ENCODE data around the gene IRF2. TPM values are rescaled to one million over a fixed set of nuclear protein-coding genes. Genes with fewer than 3 reads are reported as not detected.

The IRF2 gene
- total RNA-seq, 2 experiments from 2014 or later, result 11.4 to 14.9 TPM

DNA sequence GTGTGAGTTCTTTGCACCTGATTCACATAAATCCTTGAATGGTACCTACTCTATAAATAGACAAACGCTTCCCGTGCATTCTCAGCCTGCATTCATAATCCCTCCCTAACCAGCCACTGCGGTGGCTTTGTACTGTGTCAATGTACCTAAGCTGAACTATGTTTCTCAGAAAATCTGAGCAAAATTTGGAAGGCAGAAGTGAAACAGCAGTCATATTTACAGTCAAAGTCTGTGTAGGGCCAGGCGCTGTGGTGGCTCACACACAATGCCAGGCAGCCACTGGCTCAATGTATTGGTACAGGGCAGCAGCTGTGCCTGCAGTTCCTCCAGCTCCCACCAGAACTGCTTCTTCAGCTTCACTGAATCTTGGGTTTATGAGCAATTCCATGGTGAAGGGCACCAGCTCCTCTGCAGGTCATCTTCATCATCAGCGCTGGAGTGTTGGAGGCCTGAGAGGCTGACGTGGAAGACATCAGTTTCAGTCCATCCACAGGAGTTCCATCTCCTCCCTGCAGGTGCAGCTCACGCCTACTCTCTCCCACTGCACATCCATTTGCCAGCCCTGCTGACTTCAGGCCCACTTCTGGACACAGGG is 32.3 kb upstream of the IRF2 start:
- DNase-seq (peak in 4 of 14 experiments; percentile 4 to 58 (median 28)), ATAC-seq (ENCODE audit: poor library complexity) (peak; percentile 80)
- Histone ChIP-seq H3K9me3 (ENCODE audit: control insufficient read depth in 1 of 2, insufficient read depth in 1 of 2, low read length in 2 of 2) (no peaks in the 10 kb centered on the region), H3K36me3 (ENCODE audit: insufficient read depth, low read length) (no peaks in the 10 kb centered on the region), H3K27ac (ENCODE audit: low read depth in 1 of 2, low read length in 2 of 2) (no peak overlapping the region), H3K4me1 (ENCODE audit: insufficient read depth, low read length) (peaks cover 21% of the 10 kb centered on the region), H3K27me3 (ENCODE audit: control insufficient read depth in 1 of 2, insufficient read depth in 2 of 2, low read length in 2 of 2) (no peaks in the 10 kb centered on the region), H3K4me3 (ENCODE audit: low read length) (no peak overlapping the region)
- ChIA-PET POLR2A (interaction anchor here (0.8 to 2.7 kb wide), 3 partner anchors 12 to 32 kb away, joined by 3 to 15 read pairs (median 3); partner anchors contain the start of gene IRF2), CTCF (interaction anchor here (1.3 kb wide), 1 partner anchor 243 kb away, joined by 3 read pairs; no protein-coding TSS in a partner anchor)
- intact Hi-C loops (cut with DNase I, micrococcal nuclease), result no loop called here
- Mint-ChIP-seq H3K4me1 (ENCODE audit: low read depth) (peaks cover 36% of the 10 kb centered on the region), H3K36me3 (ENCODE audit: low read depth) (no peaks in the 10 kb centered on the region), H3K9me3 (peaks cover 3% of the 10 kb centered on the region), H3K27me3 (no peaks in the 10 kb centered on the region), H3K27ac (no peak overlapping the region), H3K4me3 (peak overlapping the region; percentile 1)
- TF ChIP-seq, protein P1, sequence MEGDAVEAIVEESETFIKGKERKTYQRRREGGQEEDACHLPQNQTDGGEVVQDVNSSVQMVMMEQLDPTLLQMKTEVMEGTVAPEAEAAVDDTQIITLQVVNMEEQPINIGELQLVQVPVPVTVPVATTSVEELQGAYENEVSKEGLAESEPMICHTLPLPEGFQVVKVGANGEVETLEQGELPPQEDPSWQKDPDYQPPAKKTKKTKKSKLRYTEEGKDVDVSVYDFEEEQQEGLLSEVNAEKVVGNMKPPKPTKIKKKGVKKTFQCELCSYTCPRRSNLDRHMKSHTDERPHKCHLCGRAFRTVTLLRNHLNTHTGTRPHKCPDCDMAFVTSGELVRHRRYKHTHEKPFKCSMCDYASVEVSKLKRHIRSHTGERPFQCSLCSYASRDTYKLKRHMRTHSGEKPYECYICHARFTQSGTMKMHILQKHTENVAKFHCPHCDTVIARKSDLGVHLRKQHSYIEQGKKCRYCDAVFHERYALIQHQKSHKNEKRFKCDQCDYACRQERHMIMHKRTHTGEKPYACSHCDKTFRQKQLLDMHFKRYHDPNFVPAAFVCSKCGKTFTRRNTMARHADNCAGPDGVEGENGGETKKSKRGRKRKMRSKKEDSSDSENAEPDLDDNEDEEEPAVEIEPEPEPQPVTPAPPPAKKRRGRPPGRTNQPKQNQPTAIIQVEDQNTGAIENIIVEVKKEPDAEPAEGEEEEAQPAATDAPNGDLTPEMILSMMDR (IDR thresholded peaks at IDR 0.05), result peak; percentile 33

DNA sequence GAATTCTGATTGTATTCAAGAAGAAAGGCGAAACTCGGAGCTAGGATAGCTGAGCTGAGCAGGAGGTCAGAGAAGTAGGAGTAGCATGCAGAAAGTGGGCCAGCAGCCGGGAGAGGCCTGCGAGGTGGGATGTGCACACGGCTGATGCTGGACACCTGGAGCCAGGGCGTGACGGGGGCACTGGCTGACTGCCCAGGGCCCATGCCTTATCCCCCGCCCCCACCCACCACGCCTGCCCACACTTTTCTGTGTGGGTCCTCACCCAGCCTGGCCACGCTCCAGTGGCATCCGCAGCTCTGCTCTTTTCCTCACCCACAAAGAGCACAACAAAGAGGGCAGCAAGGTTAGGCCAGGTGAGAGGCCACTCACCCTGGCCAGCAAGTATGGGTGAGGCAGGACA is 30.0 kb upstream of the IRF2 start:
- no peaks in the 10 kb centered on the region for H3K27me3 Mint-ChIP-seq
- no peaks in the 10 kb centered on the region for H3K9me3 Mint-ChIP-seq
- H3K36me3 ChIP-seq (ENCODE audit: insufficient read depth, low read length), result no peaks in the 10 kb centered on the region
- peak overlapping the region; percentile 78 for H3K27ac Mint-ChIP-seq
- H3K27ac ChIP-seq (ENCODE audit: low read depth in 1 of 2, low read length in 2 of 2), result no peak overlapping the region
- ChIA-PET POLR2A (interaction anchor here (1.1 to 3.7 kb wide), 3 partner anchors 10 to 33 kb away, joined by 3 to 16 read pairs (median 4); partner anchors contain the start of gene IRF2), CTCF (no interaction called here)
- peaks cover 21% of the 10 kb centered on the region for H3K4me1 ChIP-seq (ENCODE audit: insufficient read depth, low read length)
- DNase-seq (no peak), ATAC-seq (ENCODE audit: poor library complexity) (no peak)
- H3K4me1 Mint-ChIP-seq (ENCODE audit: low read depth), result peaks cover 32% of the 10 kb centered on the region
- no peaks in the 10 kb centered on the region for H3K27me3 ChIP-seq (ENCODE audit: control insufficient read depth in 1 of 2, insufficient read depth in 2 of 2, low read length in 2 of 2)
- H3K4me3 Mint-ChIP-seq, result peak overlapping the region; percentile 68
- H3K9me3 ChIP-seq (ENCODE audit: control insufficient read depth in 1 of 2, insufficient read depth in 1 of 2, low read length in 2 of 2), result no peaks in the 10 kb centered on the region
- H3K4me3 ChIP-seq (ENCODE audit: low read length), result no peak overlapping the region
- TF ChIP-seq, protein P1 (IDR thresholded peaks at IDR 0.05), result no peak
- intact Hi-C loops (cut with DNase I, micrococcal nuclease), result no loop called here
- no peaks in the 10 kb centered on the region for H3K36me3 Mint-ChIP-seq (ENCODE audit: low read depth)

DNA sequence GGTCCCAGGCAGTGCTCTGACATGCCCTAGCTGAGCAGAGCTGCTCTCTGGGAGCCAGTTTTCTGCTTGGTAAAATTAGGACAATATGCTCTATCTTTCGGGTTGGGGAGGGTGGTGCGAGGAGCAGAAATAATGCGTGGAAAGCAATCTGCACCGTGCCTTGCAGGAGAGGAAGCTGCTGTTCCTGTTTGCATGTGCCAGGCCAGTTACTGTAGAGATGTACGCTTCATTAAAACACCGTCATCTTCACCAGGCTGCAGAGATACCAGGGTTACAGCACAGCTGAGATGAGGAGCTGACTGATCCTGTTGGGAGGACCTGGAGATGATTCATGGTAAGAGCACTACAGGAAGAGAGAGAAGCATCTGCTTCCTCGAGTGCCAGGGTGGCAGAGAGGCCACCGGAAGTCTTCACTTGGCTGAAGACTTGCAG is 29.5 kb upstream of the IRF2 start:
- POLR2A ChIA-PET, result interaction anchor here (0.9 to 3.7 kb wide), 5 partner anchors 11 to 235 kb away, joined by 3 to 16 read pairs (median 4); partner anchors contain the start of gene IRF2
- ATAC-seq (ENCODE audit: poor library complexity) (peak; percentile 74), DNase-seq (peak in 9 of 14 experiments; percentile 4 to 64 (median 25))
- peak overlapping the region; percentile 78 for H3K27ac Mint-ChIP-seq
- H3K4me3 Mint-ChIP-seq, result peak overlapping the region; percentile 68
- intact Hi-C loops (cut with DNase I, micrococcal nuclease), result no loop called here
- H3K4me1 Mint-ChIP-seq (ENCODE audit: low read depth), result peaks cover 31% of the 10 kb centered on the region
- H3K36me3 Mint-ChIP-seq (ENCODE audit: low read depth), result no peaks in the 10 kb centered on the region
- Histone ChIP-seq H3K4me3 (ENCODE audit: low read length) (peak overlapping the region; percentile 6), H3K27ac (ENCODE audit: low read depth in 1 of 2, low read length in 2 of 2) (peak overlapping the region; percentile 1 to 9), H3K4me1 (ENCODE audit: insufficient read depth, low read length) (peaks cover 21% of the 10 kb centered on the region), H3K27me3 (ENCODE audit: control insufficient read depth in 1 of 2, insufficient read depth in 2 of 2, low read length in 2 of 2) (no peaks in the 10 kb centered on the region), H3K36me3 (ENCODE audit: insufficient read depth, low read length) (no peaks in the 10 kb centered on the region), H3K9me3 (ENCODE audit: control insufficient read depth in 1 of 2, insufficient read depth in 1 of 2, low read length in 2 of 2) (peaks cover 0 to under 1% of the 10 kb centered on the region in 2 experiments)
- CTCF ChIA-PET, result no interaction called here
- H3K9me3 Mint-ChIP-seq, result no peaks in the 10 kb centered on the region
- H3K27me3 Mint-ChIP-seq, result no peaks in the 10 kb centered on the region
- TF ChIP-seq, protein P1 (IDR thresholded peaks at IDR 0.05), result no peak
